GM12891 (cell line): ENCODE measurements around the gene CHI3L2.

Source experiments
- POLR2A ChIP-seq: IDR thresholded peaks from 2 replicates; pipeline ENCODE4 v1.6.1; 2011; ENCODE audit warnings: low read depth, low read length, control low read depth
- POU2F2 ChIP-seq: IDR thresholded peaks from 2 replicates; pipeline ENCODE4 v1.6.1; 2011; ENCODE audit warnings: low read depth, mild to moderate bottlenecking, control low read depth, low read length, moderate library complexity

DNA sequence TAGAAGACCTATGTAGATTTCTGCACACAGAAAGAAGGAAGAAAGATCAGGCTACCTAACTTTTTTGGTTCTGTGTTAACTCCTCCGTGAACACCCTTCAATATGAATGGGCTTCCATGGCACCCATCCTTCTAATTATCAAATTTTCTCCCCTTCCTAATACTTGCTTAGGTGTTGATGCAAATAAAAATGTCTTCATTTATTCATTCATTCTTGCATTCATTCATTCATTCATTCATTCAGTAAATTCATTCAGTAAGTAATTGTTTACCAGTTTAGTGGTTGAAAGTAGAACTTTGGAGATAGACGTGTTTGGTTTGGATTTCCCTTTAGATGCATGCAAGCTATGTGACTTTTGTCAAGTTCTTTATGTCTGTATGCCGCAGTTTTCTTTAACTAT, 4.6 kb downstream of the CHI3L2 start:
- no peak for TF ChIP-seq POU2F2
- no peak for TF ChIP-seq POLR2A
